ENCODE measurements around the gene DOCK3. TPM values are rescaled to one million over a fixed set of nuclear protein-coding genes. Genes with fewer than 3 reads are reported as not detected.
A peak's percentile ranks its signal among the peaks of the same experiment; 100 is the strongest.

DOCK3 gene
- total RNA-seq, 4 donors from 2014 or later: 0.33 to 5.3 (median 0.50) TPM

DNA sequence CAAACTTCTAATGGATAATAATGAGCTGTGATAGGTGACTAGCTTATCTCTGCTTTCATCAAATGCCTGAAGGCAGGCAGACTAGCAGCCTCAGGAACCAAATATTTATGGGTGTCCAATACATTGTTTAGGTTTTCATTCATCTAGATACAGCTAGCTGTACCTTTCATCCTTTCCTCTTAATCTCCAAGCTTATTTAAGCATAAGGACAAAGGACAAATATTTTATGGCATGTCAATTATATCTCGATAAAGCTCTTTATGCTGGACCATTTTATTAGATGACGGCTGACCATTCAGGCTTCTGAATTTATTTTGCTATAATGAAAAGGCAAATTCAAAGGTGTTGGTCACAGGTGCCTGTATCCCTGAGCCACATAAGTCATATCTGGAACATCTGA, 733.3 kb downstream of the DOCK3 start:
- TF ChIP-seq, protein P1, sequence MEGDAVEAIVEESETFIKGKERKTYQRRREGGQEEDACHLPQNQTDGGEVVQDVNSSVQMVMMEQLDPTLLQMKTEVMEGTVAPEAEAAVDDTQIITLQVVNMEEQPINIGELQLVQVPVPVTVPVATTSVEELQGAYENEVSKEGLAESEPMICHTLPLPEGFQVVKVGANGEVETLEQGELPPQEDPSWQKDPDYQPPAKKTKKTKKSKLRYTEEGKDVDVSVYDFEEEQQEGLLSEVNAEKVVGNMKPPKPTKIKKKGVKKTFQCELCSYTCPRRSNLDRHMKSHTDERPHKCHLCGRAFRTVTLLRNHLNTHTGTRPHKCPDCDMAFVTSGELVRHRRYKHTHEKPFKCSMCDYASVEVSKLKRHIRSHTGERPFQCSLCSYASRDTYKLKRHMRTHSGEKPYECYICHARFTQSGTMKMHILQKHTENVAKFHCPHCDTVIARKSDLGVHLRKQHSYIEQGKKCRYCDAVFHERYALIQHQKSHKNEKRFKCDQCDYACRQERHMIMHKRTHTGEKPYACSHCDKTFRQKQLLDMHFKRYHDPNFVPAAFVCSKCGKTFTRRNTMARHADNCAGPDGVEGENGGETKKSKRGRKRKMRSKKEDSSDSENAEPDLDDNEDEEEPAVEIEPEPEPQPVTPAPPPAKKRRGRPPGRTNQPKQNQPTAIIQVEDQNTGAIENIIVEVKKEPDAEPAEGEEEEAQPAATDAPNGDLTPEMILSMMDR (IDR thresholded peaks at IDR 0.05; ENCODE audit: low read depth): no peak

GRCh38 chr3:51408813-51409212, 734.1 kb downstream of the DOCK3 start:
- TF ChIP-seq, protein P1 (IDR thresholded peaks at IDR 0.05; ENCODE audit: low read depth): no peak

DNA sequence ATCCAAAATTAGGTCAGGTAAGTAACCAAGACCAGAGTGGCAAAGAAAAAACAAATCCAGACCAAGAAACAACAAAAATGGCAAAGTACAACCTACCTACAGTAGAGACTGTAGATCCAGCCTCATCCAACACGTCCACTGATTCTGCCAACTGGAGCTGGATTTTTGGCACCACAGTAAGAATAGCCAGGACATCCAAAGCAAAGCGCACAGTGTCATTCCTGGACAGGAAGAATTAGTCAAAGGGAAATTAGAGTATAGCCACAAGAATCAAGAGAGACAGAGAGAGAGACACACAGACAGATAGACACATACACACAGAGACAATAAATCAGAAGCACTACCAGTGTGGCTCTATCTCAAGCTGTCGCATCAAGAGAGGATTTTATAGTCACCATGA, 747.5 kb downstream of the DOCK3 start:
- TF ChIP-seq, protein P1 (IDR thresholded peaks at IDR 0.05; ENCODE audit: low read depth): no peak

DNA sequence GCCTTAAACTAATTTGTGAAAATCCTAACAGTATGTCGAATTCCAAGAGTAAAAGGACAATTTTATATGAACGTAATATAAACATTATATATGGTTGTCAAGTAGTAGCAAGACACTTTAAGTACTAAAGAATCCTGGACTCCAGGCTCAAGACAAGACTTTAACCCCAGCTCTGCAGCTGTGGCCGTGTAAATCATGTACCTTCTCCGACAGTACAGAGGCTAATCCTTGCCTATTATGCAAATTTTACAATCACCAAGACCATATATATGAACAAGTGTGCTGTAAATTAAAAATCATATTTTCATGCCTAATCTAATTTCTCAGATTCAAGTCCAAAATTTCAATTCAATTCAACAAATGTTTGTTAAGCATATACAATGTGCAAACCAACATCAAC, 752.2 kb downstream of the DOCK3 start:
- TF ChIP-seq, protein P1 (IDR thresholded peaks at IDR 0.05; ENCODE audit: low read depth): no peak

DNA sequence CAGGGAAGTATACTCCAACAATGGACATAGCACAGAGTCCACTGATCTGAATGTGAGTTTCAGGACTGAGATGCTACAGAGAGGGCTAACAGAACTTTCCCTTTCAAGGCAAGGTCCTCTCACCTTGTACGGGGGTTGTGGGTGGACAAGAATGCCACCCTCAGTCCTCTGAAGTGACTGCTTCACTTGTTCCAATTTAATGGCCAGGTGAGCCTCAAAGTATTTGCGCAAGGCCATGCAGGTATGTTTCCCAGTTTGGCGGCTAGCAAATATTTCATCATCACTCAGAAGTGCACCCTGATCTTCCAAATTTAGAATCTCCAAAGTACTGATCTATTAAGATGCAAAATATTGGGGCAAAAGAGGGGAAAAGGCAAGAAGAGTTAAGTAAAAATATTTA, 754.4 kb downstream of the DOCK3 start:
- TF ChIP-seq, protein P1 (IDR thresholded peaks at IDR 0.05; ENCODE audit: low read depth): no peak

Small RNA genes lying within 50 kb of the gene (small RNA-seq; reads per million reads assigned to genes)
- gene MIR4787: 1.8 reads per million, percentile 32 among the genes with 10 or more reads in this experiment
- not detected for gene PPIAP69

Other genes with a start within 250 kb of the DOCK3 start
- 1 to 10 TPM in 1 of 4 donors, under 1 TPM in 2, not detected in 1; 0.65 to 1.7 (median 0.66) TPM for gene CACNA2D2, start 171.3 kb upstream of the DOCK3 start, total RNA-seq
- 10 to 100 TPM in 1 of 4 donors, 1 to 10 TPM in 3; 8.0 to 10.6 (median 8.9) TPM for gene C3orf18, start 107.2 kb upstream of the DOCK3 start, total RNA-seq
- 1 to 10 TPM; 5.7 to 7.0 (median 6.1) TPM for gene HEMK1, start 105.4 kb upstream of the DOCK3 start, total RNA-seq
- 10 to 100 TPM in 2 of 4 donors, 1 to 10 TPM in 2; 3.5 to 25.9 (median 11.0) TPM for gene CISH, start 63.2 kb upstream of the DOCK3 start, total RNA-seq
- 10 to 100 TPM; 25.8 to 57.8 (median 29.2) TPM for gene MAPKAPK3, start 57.8 kb upstream of the DOCK3 start, total RNA-seq

Data from subcutaneous adipose tissue (tissue), 4 donors.